ENCODE results near the gene NGEF.

The NGEF gene

GRCh38 chr2:233036162-233036838 is 23.2 kb upstream of the NGEF start:
- DNase-seq (ENCODE audit: low read depth): no peak
- TF ChIP-seq CTCF (conservative IDR thresholded peaks at IDR 0.05; ENCODE audit: low read length): no peak
- no peak overlapping the region for H3K4me3 ChIP-seq (ENCODE audit: low read length)

GRCh38 chr2:233035426-233036161 is 22.5 kb upstream of the NGEF start:
- no peak for TF ChIP-seq CTCF (conservative IDR thresholded peaks at IDR 0.05; ENCODE audit: low read length)
- DNase-seq (ENCODE audit: low read depth): no peak

GRCh38 chr2:233034091-233034882 is 21.2 kb upstream of the NGEF start:
- no peak overlapping the region for H3K4me3 ChIP-seq (ENCODE audit: low read length)
- no peak for DNase-seq (ENCODE audit: low read depth)
- TF ChIP-seq CTCF (conservative IDR thresholded peaks at IDR 0.05; ENCODE audit: low read length): no peak

More at GRCh38 chr2:233035426-233036161, 22.5 kb upstream of the NGEF start:
- H3K4me3 ChIP-seq (ENCODE audit: low read length): no peak overlapping the region

DNA sequence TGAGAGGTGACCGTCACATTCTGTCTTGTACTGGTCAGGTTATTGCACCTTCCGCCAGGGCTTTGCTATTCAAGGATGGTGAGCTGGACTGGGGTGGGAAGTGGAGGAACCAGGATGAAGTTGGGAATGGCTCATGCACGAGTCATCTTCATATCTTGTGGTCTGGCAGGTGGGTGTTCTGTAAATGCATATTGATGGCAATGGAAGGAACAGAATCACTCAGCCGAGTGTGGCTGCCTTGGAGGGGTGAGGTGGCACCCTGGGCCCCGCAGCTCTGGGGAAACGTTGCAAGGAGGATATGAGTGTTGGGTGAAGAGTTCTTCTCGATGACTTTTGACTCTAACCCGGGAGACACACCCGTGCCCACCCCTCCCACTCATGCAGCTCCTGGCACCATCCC is 20.6 kb upstream of the NGEF start:
- TF ChIP-seq CTCF (conservative IDR thresholded peaks at IDR 0.05; ENCODE audit: low read length): no peak
- no peak overlapping the region for H3K4me3 ChIP-seq (ENCODE audit: low read length)
- peak; percentile 23 for DNase-seq (ENCODE audit: low read depth)

- no peak within 1 kb of the TSS for H3K4me3 ChIP-seq (ENCODE audit: low read length)
- DNase-seq (ENCODE audit: low read depth): peak; percentile 70
- no peak for TF ChIP-seq CTCF (conservative IDR thresholded peaks at IDR 0.05; ENCODE audit: low read length)
These were observed 19.7 kb upstream of the NGEF start, which contains the start of gene NEU2 for GRCh38 chr2:233032551-233033320. Gene NEU2 (plus strand): TSS chr2:233032672. CDS start chr2:233032672, 0 bp downstream.

DNA sequence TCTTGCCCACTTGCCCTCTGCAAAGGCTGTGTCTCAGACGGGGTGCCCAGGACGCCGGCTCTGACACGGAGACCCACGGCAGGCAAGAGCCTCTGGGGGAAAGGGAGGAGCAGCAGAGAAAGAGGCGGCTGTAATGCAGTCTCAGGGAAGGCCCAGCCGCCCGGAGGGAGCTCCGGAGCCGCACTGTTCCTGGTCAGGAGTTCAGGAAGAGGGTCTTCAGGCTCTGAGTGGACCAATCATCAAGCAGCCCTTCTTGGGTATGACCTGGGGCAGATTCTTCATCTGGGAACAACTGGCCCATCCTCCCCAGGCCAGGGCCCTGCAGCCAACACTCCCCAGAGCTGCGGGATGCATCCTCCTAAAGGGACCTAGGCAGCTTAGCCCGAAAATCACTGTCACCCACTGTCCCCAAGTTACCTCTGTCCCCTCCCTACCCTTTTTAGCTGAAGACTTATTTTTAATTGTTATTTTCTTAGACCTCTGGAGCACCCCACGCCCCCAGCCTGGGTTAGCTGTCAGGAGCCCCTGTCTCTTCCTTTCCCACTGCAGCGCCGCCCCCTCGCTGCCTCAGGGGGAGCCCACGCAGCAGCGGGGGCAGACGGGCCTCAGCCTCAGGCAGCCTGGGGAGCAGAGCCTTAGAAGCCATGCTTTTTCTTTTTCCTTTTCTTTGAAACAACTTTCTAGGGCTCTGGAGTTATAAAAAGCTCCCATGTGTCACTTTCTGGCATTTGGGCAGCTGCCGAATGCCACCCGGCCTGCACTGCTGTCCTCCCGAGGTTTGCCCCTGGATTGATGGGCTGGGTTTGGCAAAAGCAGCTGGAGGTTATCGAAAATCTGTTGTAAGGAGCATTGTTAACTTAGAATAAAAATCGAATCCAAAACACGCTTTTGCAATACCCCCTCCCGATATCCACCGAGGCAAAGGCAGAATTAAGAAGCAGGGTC is 18.8 kb upstream of the NGEF start:
- peak; percentile 9 for DNase-seq (ENCODE audit: low read depth)

More for the DNA sequence above, 18.8 kb upstream of the NGEF start:
- TF ChIP-seq CTCF (conservative IDR thresholded peaks at IDR 0.05; ENCODE audit: low read length): no peak
- H3K4me3 ChIP-seq (ENCODE audit: low read length): no peak overlapping the region

All from AG10803 (cell line).